Activated naive CD8-positive, alpha-beta T cell treated with anti-CD3 and anti-CD28 coated beads, Interleukin-2, amount 10 ng/mL, durations not matched to agents 7 days and 5 days (primary cell): ENCODE measurements around the gene NLRX1. TPM values are rescaled to one million over a fixed set of nuclear protein-coding genes. Genes with fewer than 3 reads are reported as not detected.
"Not testable (repeated sequence)": the region's sequence is repeated elsewhere in the genome, so short reads cannot be mapped to it uniquely, and the experiment has no call there.

Experiments
- ATAC-seq: fragments of 150-1000 bp; cut with Tn5 transposase; one replicate; pipeline ENCODE4 v1.10.0; 2021; ENCODE audit warnings: low read depth, moderate library complexity
- POLR2A ChIA-PET: fragments of 350-600 bp; sonication (Branson Sonifier 250); formaldehyde crosslinking; loops from one replicate; lab custom pipeline; 2021; ENCODE audit warnings: antibody characterized with exemption; lab: Charles Lee
- DNase-seq: peaks from one replicate; pipeline ENCODE4 v3.0.0; 2021
- H3K27ac Mint-ChIP-seq: one replicate; pipeline ENCODE4 v1.8.0; 2022; ENCODE audit warnings: mild to moderate bottlenecking, mixed read lengths
- H3K27me3 Mint-ChIP-seq: one replicate; pipeline ENCODE4 v1.8.0; 2022; ENCODE audit warnings: mild to moderate bottlenecking, moderate library complexity, mixed read lengths
- H3K36me3 Mint-ChIP-seq: one replicate; pipeline ENCODE4 v1.8.0; 2021; ENCODE audit warnings: mild to moderate bottlenecking, mixed read lengths
- H3K4me1 Mint-ChIP-seq: one replicate; pipeline ENCODE4 v1.8.0; 2021; ENCODE audit warnings: mixed read lengths
- H3K4me3 Mint-ChIP-seq: one replicate; pipeline ENCODE4 v1.8.0; 2022; ENCODE audit warnings: mild to moderate bottlenecking, moderate library complexity, mixed read lengths
- H3K9me3 Mint-ChIP-seq: one replicate; pipeline ENCODE4 v1.8.0; 2021; ENCODE audit warnings: mixed read lengths
- total RNA-seq, 2 experiments: library from RNA; stranded (reverse); gene quantifications; one replicate each; pipeline ENCODE4 v1.2.3, GENCODE V29; 2021

The NLRX1 gene
- total RNA-seq, 2 experiments from 2014 or later = 20.7 to 25.2 TPM

GRCh38 chr11:119160151-119160550 is 8.4 kb upstream of the NLRX1 start:
- Mint-ChIP-seq H3K27ac (no peak overlapping the region), H3K9me3 (no peaks in the 10 kb centered on the region), H3K4me3 (no peak overlapping the region), H3K27me3 (peaks cover 6% of the 10 kb centered on the region), H3K36me3 (no peaks in the 10 kb centered on the region), H3K4me1 (peaks cover 7% of the 10 kb centered on the region)
- DNase-seq (no peak), ATAC-seq (no peak)
- POLR2A ChIA-PET = interaction anchor here (2.3 kb wide), 1 partner anchor 9 kb away, joined by 9 read pairs; the partner anchor contains the start of gene NLRX1

- H3K4me1 Mint-ChIP-seq = peaks cover 1% of the 10 kb centered on the region
- H3K9me3 Mint-ChIP-seq = no peaks in the 10 kb centered on the region
- no peaks in the 10 kb centered on the region for H3K36me3 Mint-ChIP-seq
- no peak overlapping the region for H3K4me3 Mint-ChIP-seq
- H3K27ac Mint-ChIP-seq = no peak overlapping the region
- H3K27me3 Mint-ChIP-seq = no peaks in the 10 kb centered on the region
- ATAC-seq (no peak), DNase-seq (no peak)
- POLR2A ChIA-PET = no interaction called here
Measured at GRCh38 chr11:119161871-119162270, 6.7 kb upstream of the NLRX1 start.

GRCh38 chr11:119166368-119167076 is 2.0 kb upstream of the NLRX1 start:
- Mint-ChIP-seq H3K4me3 (no peak overlapping the region), H3K9me3 (no peaks in the 10 kb centered on the region), H3K27ac (no peak overlapping the region), H3K36me3 (peaks cover 2% of the 10 kb centered on the region), H3K27me3 (no peaks in the 10 kb centered on the region), H3K4me1 (peaks cover 10% of the 10 kb centered on the region)
- DNase-seq (no peak), ATAC-seq (no peak)
- POLR2A ChIA-PET = no interaction called here

- H3K9me3 Mint-ChIP-seq, H3K4me3 Mint-ChIP-seq, POLR2A ChIA-PET, H3K36me3 Mint-ChIP-seq, H3K27ac Mint-ChIP-seq, H3K27me3 Mint-ChIP-seq, ATAC-seq, DNase-seq: not testable (repeated sequence)
- H3K4me1 Mint-ChIP-seq = peaks cover 13% of the 10 kb centered on the region
Measured at GRCh38 chr11:119167077-119167458, 1.5 kb upstream of the NLRX1 start.

GRCh38 chr11:119167933-119168332 is 592 bp upstream of the NLRX1 start:
- H3K27me3 Mint-ChIP-seq = no peaks in the 10 kb centered on the region
- peak overlapping the region; percentile 73 for H3K27ac Mint-ChIP-seq
- H3K4me1 Mint-ChIP-seq = peaks cover 19% of the 10 kb centered on the region
- H3K9me3 Mint-ChIP-seq = no peaks in the 10 kb centered on the region
- peaks cover 2% of the 10 kb centered on the region for H3K36me3 Mint-ChIP-seq
- no peak for ATAC-seq
- POLR2A ChIA-PET = interaction anchor here (2.6 kb wide), 1 partner anchor 7 kb away, joined by 9 read pairs; no protein-coding TSS in a partner anchor
- peak overlapping the region; percentile 68 for H3K4me3 Mint-ChIP-seq
- DNase-seq = no peak

GRCh38 chr11:119169282-119169719 is 776 bp downstream of the NLRX1 start:
- H3K36me3 Mint-ChIP-seq = peaks cover 2% of the 10 kb centered on the region
- ATAC-seq (peak; percentile 56), DNase-seq (no peak)
- H3K27me3 Mint-ChIP-seq = no peaks in the 10 kb centered on the region
- POLR2A ChIA-PET = interaction anchor here (0.6 to 2.6 kb wide), 26 partner anchors 8 to 597 kb away, joined by 3 to 22 read pairs (median 6); partner anchors contain the start of genes ABCG4, C2CD2L, CBL and CENATAC
- H3K9me3 Mint-ChIP-seq = no peaks in the 10 kb centered on the region
- peaks cover 19% of the 10 kb centered on the region for H3K4me1 Mint-ChIP-seq
- H3K27ac Mint-ChIP-seq = peak overlapping the region; percentile 94
- H3K4me3 Mint-ChIP-seq = peak overlapping the region; percentile 92

GRCh38 chr11:119172513-119172912 is 4.0 kb downstream of the NLRX1 start:
- no peaks in the 10 kb centered on the region for H3K27me3 Mint-ChIP-seq
- H3K4me3 Mint-ChIP-seq = no peak overlapping the region
- H3K9me3 Mint-ChIP-seq = no peaks in the 10 kb centered on the region
- POLR2A ChIA-PET = no interaction called here
- no peak overlapping the region for H3K27ac Mint-ChIP-seq
- no peak for ATAC-seq
- peaks cover 2% of the 10 kb centered on the region for H3K36me3 Mint-ChIP-seq
- DNase-seq = no peak
- H3K4me1 Mint-ChIP-seq = peaks cover 19% of the 10 kb centered on the region

- POLR2A ChIA-PET = no interaction called here
- H3K4me3 Mint-ChIP-seq = no peak overlapping the region
- DNase-seq (no peak), ATAC-seq (no peak)
- peaks cover 24% of the 10 kb centered on the region for H3K4me1 Mint-ChIP-seq
- no peaks in the 10 kb centered on the region for H3K9me3 Mint-ChIP-seq
- no peak overlapping the region for H3K27ac Mint-ChIP-seq
- no peaks in the 10 kb centered on the region for H3K27me3 Mint-ChIP-seq
- peaks cover 4% of the 10 kb centered on the region for H3K36me3 Mint-ChIP-seq
Measured at GRCh38 chr11:119173453-119173852, 4.9 kb downstream of the NLRX1 start.

GRCh38 chr11:119175493-119176077 is 7.1 kb downstream of the NLRX1 start:
- no peaks in the 10 kb centered on the region for H3K9me3 Mint-ChIP-seq
- H3K27me3 Mint-ChIP-seq = no peaks in the 10 kb centered on the region
- no peak for ATAC-seq
- POLR2A ChIA-PET = no interaction called here
- peaks cover 20% of the 10 kb centered on the region for H3K4me1 Mint-ChIP-seq
- peak overlapping the region; percentile 6 for H3K27ac Mint-ChIP-seq
- no peak overlapping the region for H3K4me3 Mint-ChIP-seq
- peaks cover 7% of the 10 kb centered on the region for H3K36me3 Mint-ChIP-seq
- DNase-seq = no peak

GRCh38 chr11:119178166-119178680 is 9.7 kb downstream of the NLRX1 start:
- no peaks in the 10 kb centered on the region for H3K9me3 Mint-ChIP-seq
- POLR2A ChIA-PET = interaction anchor here (0.7 to 2.2 kb wide), 5 partner anchors 9 to 143 kb away, joined by 3 to 18 read pairs (median 3); partner anchors contain the start of genes NLRX1 and VPS11

GRCh38 chr11:119179342-119179741 is 10.8 kb downstream of the NLRX1 start:
- H3K27ac Mint-ChIP-seq = peak overlapping the region; percentile 63
- H3K4me3 Mint-ChIP-seq = no peak overlapping the region
- no peaks in the 10 kb centered on the region for H3K27me3 Mint-ChIP-seq
- ATAC-seq = no peak
- POLR2A ChIA-PET = interaction anchor here (0.5 to 3.0 kb wide), 2 partner anchors 10 to 50 kb away, joined by 3 to 14 read pairs; partner anchors contain the start of gene NLRX1
- H3K36me3 Mint-ChIP-seq = peaks cover 11% of the 10 kb centered on the region
- peaks cover 7% of the 10 kb centered on the region for H3K4me1 Mint-ChIP-seq
- DNase-seq = no peak
- H3K9me3 Mint-ChIP-seq = no peaks in the 10 kb centered on the region

More at GRCh38 chr11:119178166-119178680, 9.7 kb downstream of the NLRX1 start:
- DNase-seq = no peak
- peaks cover 7% of the 10 kb centered on the region for H3K4me1 Mint-ChIP-seq
- no peaks in the 10 kb centered on the region for H3K27me3 Mint-ChIP-seq
- H3K4me3 Mint-ChIP-seq = peak overlapping the region; percentile 65
- H3K27ac Mint-ChIP-seq = peak overlapping the region; percentile 89
- no peak for ATAC-seq
- peaks cover 11% of the 10 kb centered on the region for H3K36me3 Mint-ChIP-seq

- no peak overlapping the region for H3K4me3 Mint-ChIP-seq
- ATAC-seq (no peak), DNase-seq (no peak)
- no peaks in the 10 kb centered on the region for H3K9me3 Mint-ChIP-seq
- H3K36me3 Mint-ChIP-seq = peaks cover 11% of the 10 kb centered on the region
- H3K27ac Mint-ChIP-seq = peak overlapping the region; percentile 38
- POLR2A ChIA-PET = interaction anchor here (0.5 to 3.0 kb wide), 3 partner anchors 11 to 66 kb away, joined by 3 to 14 read pairs (median 4); partner anchors contain the start of gene NLRX1
- no peaks in the 10 kb centered on the region for H3K27me3 Mint-ChIP-seq
- H3K4me1 Mint-ChIP-seq = peaks cover 9% of the 10 kb centered on the region
Measured at GRCh38 chr11:119179983-119180382, 11.5 kb downstream of the NLRX1 start.
